Skin epidermis (tissue), 12 donors: ENCODE data around the gene CTNNA3.
A peak's percentile ranks its signal among the peaks of the same experiment; 100 is the strongest.
"Not testable (repeated sequence)": the region's sequence is repeated elsewhere in the genome, so short reads cannot be mapped to it uniquely, and the experiment has no call there.

Source experiments
- H3K27ac ChIP-seq, 21 experiments: fragments of 200-600 bp; sonication (generic) in 11 of 21; one replicate each; pipeline ENCODE4 v1.5.0; 2020; ENCODE audit warnings: mild to moderate bottlenecking in 3 of 21, inconsistent platforms in 2 of 21, moderate library complexity in 2 of 21
- H3K4me3 ChIP-seq, 7 experiments: fragments of 200-600 bp; sonication (generic) in 2 of 7; one replicate each; pipeline ENCODE4 v1.5.0; 2020; ENCODE audit warnings: inconsistent platforms in 2 of 7, mild to moderate bottlenecking in 2 of 7, moderate library complexity in 1 of 7

CTNNA3 gene

GRCh38 chr10:67277402-67277801, 418.6 kb downstream of the CTNNA3 start:
- Histone ChIP-seq H3K4me3 (no peak overlapping the region), H3K27ac (no peak overlapping the region)

GRCh38 chr10:67269828-67270227, 426.2 kb downstream of the CTNNA3 start:
- no peak overlapping the region for H3K4me3 ChIP-seq

GRCh38 chr10:67268146-67268545, 427.8 kb downstream of the CTNNA3 start:
- H3K27ac ChIP-seq, result no peak overlapping the region

More at GRCh38 chr10:67269828-67270227, 426.2 kb downstream of the CTNNA3 start:
- H3K27ac ChIP-seq, result no peak overlapping the region

GRCh38 chr10:67262675-67263074, 433.3 kb downstream of the CTNNA3 start:
- no peak overlapping the region for H3K27ac ChIP-seq
- H3K4me3 ChIP-seq, result no peak overlapping the region

More at GRCh38 chr10:67268146-67268545, 427.8 kb downstream of the CTNNA3 start:
- no peak overlapping the region for H3K4me3 ChIP-seq

GRCh38 chr10:67261300-67261797, 434.6 kb downstream of the CTNNA3 start:
- Histone ChIP-seq H3K27ac (no peak overlapping the region), H3K4me3 (no peak overlapping the region)

- no peak overlapping the region for H3K4me3 ChIP-seq
Measured at GRCh38 chr10:67259319-67259929, 436.6 kb downstream of the CTNNA3 start.

GRCh38 chr10:67257427-67258144, 438.4 kb downstream of the CTNNA3 start:
- Histone ChIP-seq H3K27ac (no peak overlapping the region), H3K4me3 (no peak overlapping the region)

More at GRCh38 chr10:67259319-67259929, 436.6 kb downstream of the CTNNA3 start:
- no peak overlapping the region for H3K27ac ChIP-seq

GRCh38 chr10:67257018-67257417, 439.0 kb downstream of the CTNNA3 start:
- no peak overlapping the region for H3K4me3 ChIP-seq
- H3K27ac ChIP-seq, result no peak overlapping the region

GRCh38 chr10:67250686-67251085, 445.3 kb downstream of the CTNNA3 start:
- H3K4me3 ChIP-seq, result no peak overlapping the region
- H3K27ac ChIP-seq, result no peak overlapping the region

GRCh38 chr10:67246066-67246555, 449.9 kb downstream of the CTNNA3 start:
- no peak overlapping the region for H3K4me3 ChIP-seq
- H3K27ac ChIP-seq, result no peak overlapping the region

- no peak overlapping the region for H3K4me3 ChIP-seq
- no peak overlapping the region for H3K27ac ChIP-seq
Measured at GRCh38 chr10:67242528-67242927, 453.5 kb downstream of the CTNNA3 start.

- Histone ChIP-seq H3K27ac (no peak overlapping the region), H3K4me3 (no peak overlapping the region)
Measured at GRCh38 chr10:67241451-67241850, 454.5 kb downstream of the CTNNA3 start.

- no peak overlapping the region for H3K4me3 ChIP-seq
- H3K27ac ChIP-seq, result no peak overlapping the region
Measured at GRCh38 chr10:67239864-67240497, 456.0 kb downstream of the CTNNA3 start.

- not testable (repeated sequence) for H3K27ac ChIP-seq
- peak overlapping the region in 3 of 7 experiments; percentile 5 to 17 (median 15) for H3K4me3 ChIP-seq
Measured at GRCh38 chr10:67230680-67231500, 465.1 kb downstream of the CTNNA3 start.

- no peak overlapping the region for H3K4me3 ChIP-seq
- H3K27ac ChIP-seq, result no peak overlapping the region
Measured at GRCh38 chr10:67225226-67225625, 470.8 kb downstream of the CTNNA3 start.

- H3K4me3 ChIP-seq, result no peak overlapping the region
- H3K27ac ChIP-seq, result no peak overlapping the region
Measured at GRCh38 chr10:67224553-67224952, 471.4 kb downstream of the CTNNA3 start.

- H3K27ac ChIP-seq, result no peak overlapping the region
Measured at GRCh38 chr10:67222934-67223333, 473.1 kb downstream of the CTNNA3 start.

GRCh38 chr10:67221939-67222494, 474.0 kb downstream of the CTNNA3 start:
- no peak overlapping the region for H3K4me3 ChIP-seq
- no peak overlapping the region for H3K27ac ChIP-seq

More at GRCh38 chr10:67222934-67223333, 473.1 kb downstream of the CTNNA3 start:
- no peak overlapping the region for H3K4me3 ChIP-seq

- Histone ChIP-seq H3K4me3 (no peak overlapping the region), H3K27ac (no peak overlapping the region)
Measured at GRCh38 chr10:67211680-67212079, 484.3 kb downstream of the CTNNA3 start.
